T-helper 2 cell treated with Interferon-gamma antibody and Interleukin-4, amounts not matched to agents 100 ng/mL and 5 ng/mL, for 36 hours (primary cell): ENCODE measurements around the gene HMGXB3. TPM values are rescaled to one million over a fixed set of nuclear protein-coding genes. Genes with fewer than 3 reads are reported as not detected.
"Not testable (repeated sequence)": the region's sequence is repeated elsewhere in the genome, so short reads cannot be mapped to it uniquely, and the experiment has no call there.

Experiments used
- intact Hi-C: fragments of 100-400 bp; cut with micrococcal nuclease; formaldehyde crosslinking; loops from one replicate; pipeline ENCODE4 v1.15.1; 2023
- total RNA-seq: library from RNA; stranded (reverse); gene quantifications from 2 replicates; pipeline ENCODE4 v1.2.3, GENCODE V29; 2022

The HMGXB3 gene
- total RNA-seq, 1 donor from 2014 or later = 33.6 TPM

- intact Hi-C loops = no loop called here
Measured at GRCh38 chr5:150020249-150020648, 19.7 kb downstream of the HMGXB3 start.

- intact Hi-C loops = no loop called here
Measured at GRCh38 chr5:150021491-150022157, 21.1 kb downstream of the HMGXB3 start.

GRCh38 chr5:150022158-150022531 lies 21.6 kb downstream of the HMGXB3 start:
- intact Hi-C loops = no loop called here

- intact Hi-C loops = no loop called here
Measured at GRCh38 chr5:150022681-150023080, 22.1 kb downstream of the HMGXB3 start.

GRCh38 chr5:150023136-150023535 lies 22.6 kb downstream of the HMGXB3 start:
- intact Hi-C loops = no loop called here

GRCh38 chr5:150024346-150024984 lies 23.9 kb downstream of the HMGXB3 start:
- intact Hi-C loops = no loop called here

GRCh38 chr5:150026682-150027172 lies 26.2 kb downstream of the HMGXB3 start:
- intact Hi-C loops = no loop called here

- intact Hi-C loops = not testable (repeated sequence)
Measured at GRCh38 chr5:150028047-150028446, 27.5 kb downstream of the HMGXB3 start.

GRCh38 chr5:150033334-150033733 lies 32.8 kb downstream of the HMGXB3 start:
- intact Hi-C loops = no loop called here

- intact Hi-C loops = no loop called here
Measured at GRCh38 chr5:150034662-150035061, 34.1 kb downstream of the HMGXB3 start.

GRCh38 chr5:150035139-150035895 lies 34.8 kb downstream of the HMGXB3 start:
- intact Hi-C loops = no loop called here

- intact Hi-C loops = no loop called here
Measured at GRCh38 chr5:150036513-150036912, 36.0 kb downstream of the HMGXB3 start.

GRCh38 chr5:150038547-150038946 lies 38.0 kb downstream of the HMGXB3 start:
- intact Hi-C loops = no loop called here

GRCh38 chr5:150042459-150042858 lies 41.9 kb downstream of the HMGXB3 start:
- intact Hi-C loops = loop anchor here (5.0 kb wide), 1 partner anchor 40 kb away; the partner anchor contains the start of genes HMGXB3 and TIGD6

GRCh38 chr5:150043657-150044328 lies 43.3 kb downstream of the HMGXB3 start:
- intact Hi-C loops = loop anchor here (5.0 kb wide), 1 partner anchor 41 kb away; the partner anchor contains the start of genes HMGXB3 and TIGD6

GRCh38 chr5:150044329-150044681 lies 43.8 kb downstream of the HMGXB3 start:
- intact Hi-C loops = loop anchor here (5.0 kb wide), 1 partner anchor 42 kb away; the partner anchor contains the start of genes HMGXB3 and TIGD6

- intact Hi-C loops = loop anchor here (5.0 kb wide), 1 partner anchor 42 kb away; the partner anchor contains the start of genes HMGXB3 and TIGD6
Measured at GRCh38 chr5:150044712-150045111, 44.2 kb downstream of the HMGXB3 start.

- intact Hi-C loops = no loop called here
Measured at GRCh38 chr5:150045549-150045948, 45.0 kb downstream of the HMGXB3 start.

- intact Hi-C loops = no loop called here
Measured at GRCh38 chr5:150046031-150046430, 45.5 kb downstream of the HMGXB3 start.

GRCh38 chr5:150050172-150050811 lies 49.8 kb downstream of the HMGXB3 start:
- intact Hi-C loops = not testable (repeated sequence)

- intact Hi-C loops = no loop called here
Measured at GRCh38 chr5:150051657-150052195, 51.2 kb downstream of the HMGXB3 start.
